Mononuclear cell (primary cell): ENCODE results near the gene KRTAP10-9. TPM values are rescaled to one million over a fixed set of nuclear protein-coding genes. Genes with fewer than 3 reads are reported as not detected.
"Not testable (repeated sequence)": the region's sequence is repeated elsewhere in the genome, so short reads cannot be mapped to it uniquely, and the experiment has no call there.

Experiments
- H3K27me3 ChIP-seq: 2 replicates; pipeline ENCODE4 v1.6.0; 2011; ENCODE audit warnings: low read length, control low read depth; ENCODE audit not compliant: insufficient read depth
- H3K4me1 ChIP-seq: 2 replicates; pipeline ENCODE4 v1.5.1; 2011; ENCODE audit warnings: mild to moderate bottlenecking, low read length, control low read depth; ENCODE audit not compliant: insufficient read depth
- H3K4me3 ChIP-seq: 2 replicates; pipeline ENCODE4 v1.5.1; 2011; ENCODE audit warnings: mild to moderate bottlenecking, low read length, moderate library complexity
- H3K9me3 ChIP-seq: 2 replicates; pipeline ENCODE4 v1.5.1; 2011; ENCODE audit warnings: low read depth, mild to moderate bottlenecking, control low read depth, low read length
- total RNA-seq: library from RNA; depleted of rRNA; stranded (reverse); fragments of >200 nt; gene quantifications from one replicate; pipeline ENCODE4 v1.2.3, GENCODE V29; 2012

Gene KRTAP10-9
- total RNA-seq, 1 donor, result not detected

DNA sequence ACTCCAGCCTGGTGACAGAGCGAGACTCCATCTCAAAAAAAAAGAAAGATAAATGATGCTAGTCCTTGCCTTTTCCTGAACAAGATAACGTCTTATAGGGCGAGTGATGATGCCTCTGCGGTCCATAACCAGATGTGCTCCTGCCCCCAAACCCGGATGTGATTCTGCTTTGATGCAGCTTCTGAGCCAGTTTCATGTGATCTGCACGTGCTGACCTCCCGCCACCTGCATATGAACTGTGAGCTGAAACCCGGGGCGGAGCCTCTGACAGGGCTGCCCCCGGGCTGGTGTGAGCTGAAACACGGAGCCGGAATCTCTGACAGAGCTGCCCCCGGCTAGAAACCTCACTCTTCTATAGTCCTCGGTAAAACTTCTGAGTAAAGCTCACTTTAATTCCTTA is 26.2 kb downstream of the KRTAP10-9 start:
- no peaks in the 10 kb centered on the region for H3K27me3 ChIP-seq
- no peaks in the 10 kb centered on the region for H3K9me3 ChIP-seq
- peaks cover 20% of the 10 kb centered on the region for H3K4me1 ChIP-seq
- no peak overlapping the region for H3K4me3 ChIP-seq

DNA sequence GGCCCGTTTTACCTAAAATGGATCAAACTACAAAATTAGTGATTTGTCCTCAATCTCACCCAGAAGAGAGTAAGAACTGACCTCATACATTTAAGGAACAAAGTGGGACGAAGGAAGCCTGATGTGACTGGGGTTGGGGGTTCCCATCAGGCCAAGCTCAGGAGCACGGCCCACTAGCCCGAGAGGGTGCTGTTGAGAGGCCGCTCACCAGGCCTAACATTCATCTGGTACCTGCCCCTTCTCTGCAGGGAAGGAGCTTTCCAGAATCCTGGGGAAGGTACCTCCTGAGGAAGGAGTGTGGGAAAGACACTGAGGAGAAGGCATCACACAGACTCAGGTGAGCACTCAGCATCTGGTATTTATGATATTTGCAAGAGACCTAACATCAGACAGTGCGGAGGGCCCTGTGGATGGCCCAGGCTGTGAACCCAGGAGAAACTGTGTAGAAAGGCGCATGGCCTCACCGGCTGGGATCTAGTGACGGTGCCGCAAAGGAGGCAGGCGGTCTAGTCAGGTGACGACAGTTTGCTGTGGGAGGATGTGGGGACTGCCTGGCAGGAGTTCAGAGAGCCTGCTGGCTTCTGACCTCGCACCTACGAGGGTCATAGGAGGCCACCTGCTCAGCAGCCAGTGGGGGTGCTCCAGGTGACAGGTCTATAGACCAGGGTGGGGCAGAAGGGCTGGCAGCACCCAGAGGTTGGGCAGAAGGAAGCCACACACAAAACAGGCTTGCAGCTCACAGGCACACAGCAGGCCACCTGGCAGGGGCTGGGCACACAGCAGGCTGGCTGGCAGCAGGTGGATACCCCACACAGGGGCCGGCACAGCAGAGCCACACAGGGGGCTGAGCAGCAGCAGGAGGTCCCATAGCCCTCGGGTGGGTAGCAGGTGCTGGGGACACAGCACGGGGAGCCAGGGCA is 27.0 kb downstream of the KRTAP10-9 start:
- no peaks in the 10 kb centered on the region for H3K27me3 ChIP-seq
- H3K9me3 ChIP-seq, result no peaks in the 10 kb centered on the region
- no peak overlapping the region for H3K4me3 ChIP-seq
- peaks cover 28% of the 10 kb centered on the region for H3K4me1 ChIP-seq

GRCh38 chr21:44654576-44655175 is 27.8 kb downstream of the KRTAP10-9 start, which contains the start of gene KRTAP12-4:
Gene KRTAP12-4, minus strand, starts transcription at chr21:44654659. Its CDS starts 45 bp downstream, at chr21:44654614.
- Histone ChIP-seq H3K4me1 (peaks cover 31% of the 10 kb centered on the region), H3K9me3 (no peaks in the 10 kb centered on the region), H3K4me3 (no peak within 1 kb of the TSS), H3K27me3 (no peaks in the 10 kb centered on the region)

DNA sequence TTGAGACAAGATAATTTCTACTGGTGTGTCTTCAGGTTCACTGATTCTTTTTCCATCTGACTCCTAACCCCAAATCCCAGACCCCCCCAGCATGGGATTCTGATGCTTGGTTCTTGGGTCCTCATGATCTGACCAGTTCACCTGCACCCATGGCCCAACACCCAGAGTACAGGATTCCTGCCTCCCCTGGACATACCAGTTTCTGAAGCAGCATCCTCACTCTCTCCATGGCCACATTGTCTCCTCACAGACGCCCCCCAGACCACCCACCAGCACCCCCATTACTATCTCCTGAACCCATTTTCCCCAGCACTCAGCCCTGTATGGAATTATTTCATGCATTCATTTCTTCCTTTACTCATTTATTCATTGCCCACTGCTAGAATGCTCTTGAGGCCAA is 30.0 kb downstream of the KRTAP10-9 start:
- Histone ChIP-seq H3K27me3 (no peaks in the 10 kb centered on the region), H3K4me1 (peaks cover 31% of the 10 kb centered on the region), H3K9me3 (no peaks in the 10 kb centered on the region), H3K4me3 (no peak overlapping the region)

GRCh38 chr21:44657635-44658540 is 31.0 kb downstream of the KRTAP10-9 start, which contains the start of gene KRTAP12-3:
Gene KRTAP12-3, plus strand, starts transcription at chr21:44657932. Its CDS starts 48 bp downstream, at chr21:44657980.
- H3K27me3 ChIP-seq, result no peaks in the 10 kb centered on the region
- peaks cover 31% of the 10 kb centered on the region for H3K4me1 ChIP-seq
- no peaks in the 10 kb centered on the region for H3K9me3 ChIP-seq
- no peak within 1 kb of the TSS for H3K4me3 ChIP-seq

GRCh38 chr21:44658541-44658910 is 31.6 kb downstream of the KRTAP10-9 start:
- Histone ChIP-seq H3K4me1 (peaks cover 31% of the 10 kb centered on the region), H3K9me3 (peaks cover under 1% of the 10 kb centered on the region), H3K4me3 (no peak overlapping the region), H3K27me3 (peaks cover under 1% of the 10 kb centered on the region)

DNA sequence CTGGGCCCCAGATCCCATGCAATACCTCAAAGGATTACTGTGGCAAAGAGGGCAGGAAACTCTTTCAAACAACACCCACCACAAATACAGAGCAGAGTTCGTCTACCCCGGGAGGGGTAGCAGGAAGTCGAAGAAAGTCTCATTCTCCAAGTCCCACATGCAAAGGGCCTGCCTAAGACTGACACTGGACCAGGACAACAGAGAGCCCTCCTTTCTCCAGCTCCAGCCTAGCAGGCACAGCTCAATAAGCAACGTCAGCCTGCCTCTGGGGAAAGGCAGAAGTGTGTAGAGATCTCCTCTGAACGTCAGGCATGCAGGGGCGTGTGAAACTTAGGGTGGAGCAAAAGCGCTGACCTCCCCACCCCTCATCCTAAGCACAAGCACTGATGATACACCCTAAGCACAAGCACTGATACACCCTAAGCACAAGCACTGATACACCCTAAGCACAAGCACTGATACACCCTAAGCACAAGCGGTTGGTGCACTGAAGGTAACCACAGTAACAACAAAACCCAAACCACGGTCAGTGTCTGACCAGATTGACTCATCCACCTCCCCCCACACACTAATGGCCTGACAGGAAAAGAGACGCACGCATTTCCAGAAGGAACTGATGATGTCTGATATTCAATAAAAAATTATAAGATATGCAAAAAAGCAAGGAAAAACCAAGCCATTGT is 32.2 kb downstream of the KRTAP10-9 start:
- no peak overlapping the region for H3K4me3 ChIP-seq
- peaks cover 2% of the 10 kb centered on the region for H3K27me3 ChIP-seq
- peaks cover 6% of the 10 kb centered on the region for H3K9me3 ChIP-seq
- peaks cover 27% of the 10 kb centered on the region for H3K4me1 ChIP-seq

GRCh38 chr21:44661567-44661966 is 34.7 kb downstream of the KRTAP10-9 start:
- H3K4me1 ChIP-seq, result peaks cover 20% of the 10 kb centered on the region
- not testable (repeated sequence) for H3K27me3 ChIP-seq, H3K9me3 ChIP-seq, H3K4me3 ChIP-seq

DNA sequence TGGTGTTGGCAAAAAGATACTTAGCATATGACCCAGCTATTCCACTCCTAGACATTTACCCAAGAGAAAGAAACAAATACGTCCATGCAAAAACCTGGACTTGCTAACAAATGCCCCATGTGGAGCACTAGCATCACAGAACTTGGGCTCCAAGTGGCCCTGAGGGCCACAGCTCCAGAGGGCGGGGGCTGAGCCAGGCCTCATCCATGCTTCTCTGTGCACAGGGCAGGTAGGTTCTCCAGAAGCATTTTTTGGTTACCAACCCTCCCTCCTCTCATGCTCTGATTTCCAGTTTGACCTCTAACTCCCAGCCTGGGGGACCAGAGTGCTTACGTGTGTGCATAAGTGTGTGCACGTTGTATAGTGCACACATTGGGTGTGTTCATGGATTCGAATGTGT is 37.8 kb downstream of the KRTAP10-9 start:
- H3K27me3 ChIP-seq, result peaks cover 7% of the 10 kb centered on the region
- no peak overlapping the region for H3K4me3 ChIP-seq
- H3K9me3 ChIP-seq, result peaks cover 7% of the 10 kb centered on the region
- no peaks in the 10 kb centered on the region for H3K4me1 ChIP-seq

GRCh38 chr21:44666401-44667320 is 39.8 kb downstream of the KRTAP10-9 start, which contains the start of gene KRTAP12-2:
Gene KRTAP12-2, minus strand, starts transcription at chr21:44666927. Its CDS starts 41 bp downstream, at chr21:44666886.
- Histone ChIP-seq H3K27me3 (peaks cover 7% of the 10 kb centered on the region), H3K4me3 (no peak within 1 kb of the TSS), H3K4me1 (no peaks in the 10 kb centered on the region), H3K9me3 (peaks cover 7% of the 10 kb centered on the region)

GRCh38 chr21:44667612-44668011 is 40.7 kb downstream of the KRTAP10-9 start:
- Histone ChIP-seq H3K4me1 (no peaks in the 10 kb centered on the region), H3K4me3 (no peak overlapping the region), H3K9me3 (peaks cover 7% of the 10 kb centered on the region), H3K27me3 (peaks cover 7% of the 10 kb centered on the region)

- Histone ChIP-seq H3K27me3 (peaks cover 4% of the 10 kb centered on the region), H3K4me1 (no peaks in the 10 kb centered on the region), H3K4me3 (no peak overlapping the region)
Measured at GRCh38 chr21:44670642-44671432, 43.9 kb downstream of the KRTAP10-9 start.

GRCh38 chr21:44671911-44672310 is 45.0 kb downstream of the KRTAP10-9 start:
- Histone ChIP-seq H3K4me3 (no peak overlapping the region), H3K9me3 (no peaks in the 10 kb centered on the region), H3K4me1 (no peaks in the 10 kb centered on the region), H3K27me3 (peaks cover 4% of the 10 kb centered on the region)

More at GRCh38 chr21:44670642-44671432, 43.9 kb downstream of the KRTAP10-9 start:
- H3K9me3 ChIP-seq, result no peaks in the 10 kb centered on the region
